LNCaP clone FGC (cell line): ENCODE results near the gene TSHZ1.

Experiments
- DNase-seq: peaks from one replicate; pipeline ENCODE4 v3.0.0-alpha.2; 2011; ENCODE audit warnings: low read depth
- H3K4me3 ChIP-seq: 2 replicates; pipeline ENCODE4 v1.5.1; 2011; ENCODE audit warnings: mild to moderate bottlenecking, low read depth, low read length, control low read depth
- CTCF ChIP-seq: IDR thresholded peaks from 2 replicates; pipeline ENCODE4 v1.5.1; 2012; ENCODE audit warnings: mild to moderate bottlenecking; ENCODE audit not compliant: control insufficient read depth, insufficient read depth; ENCODE audit errors: extremely low read depth

TSHZ1 gene

GRCh38 chr18:75199327-75199726 lies 11.3 kb upstream of the TSHZ1 start:
- TF ChIP-seq CTCF, result no peak
- H3K4me3 ChIP-seq, result no peak overlapping the region
- no peak for DNase-seq

- no peak for DNase-seq
- no peak overlapping the region for H3K4me3 ChIP-seq
- no peak for TF ChIP-seq CTCF
Observed at GRCh38 chr18:75200071-75200470, 10.5 kb upstream of the TSHZ1 start.

GRCh38 chr18:75200605-75201280 lies 9.9 kb upstream of the TSHZ1 start:
- H3K4me3 ChIP-seq, result no peak overlapping the region
- TF ChIP-seq CTCF, result no peak
- no peak for DNase-seq

GRCh38 chr18:75201282-75202270 lies 9.0 kb upstream of the TSHZ1 start:
- no peak for TF ChIP-seq CTCF
- peak; percentile 46 for DNase-seq
- no peak overlapping the region for H3K4me3 ChIP-seq

GRCh38 chr18:75202696-75203365 lies 7.8 kb upstream of the TSHZ1 start:
- no peak overlapping the region for H3K4me3 ChIP-seq
- no peak for TF ChIP-seq CTCF
- DNase-seq, result no peak

GRCh38 chr18:75203416-75204268 lies 7.0 kb upstream of the TSHZ1 start:
- DNase-seq, result no peak
- TF ChIP-seq CTCF, result no peak
- no peak overlapping the region for H3K4me3 ChIP-seq
